ENCODE measurements around the gene AVEN. TPM values are rescaled to one million over a fixed set of nuclear protein-coding genes. Genes with fewer than 3 reads are reported as not detected.

Gene AVEN
- polyA plus RNA-seq, 1 donor, result 18.9 TPM

DNA sequence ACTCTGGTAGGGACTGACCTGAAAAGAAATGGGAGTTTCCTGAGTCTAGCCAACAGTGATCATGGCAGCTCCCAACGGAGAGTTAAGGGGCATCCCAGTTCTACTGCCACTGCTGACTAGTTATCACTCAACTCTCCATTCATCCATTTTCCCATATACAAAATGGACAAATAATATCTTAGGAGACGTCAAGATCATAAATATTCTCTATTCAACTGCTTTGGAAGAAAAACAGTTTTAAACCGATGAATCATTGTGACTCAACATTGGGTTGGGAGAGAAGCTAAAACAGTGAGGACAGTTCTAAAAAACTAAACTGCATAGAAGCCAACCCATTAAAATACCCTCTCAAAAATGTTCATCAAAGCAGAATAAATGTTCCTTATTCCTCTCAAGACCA, 128.3 kb downstream of the AVEN start:
- no peak for DNase-seq

- no peak for DNase-seq
Measured at GRCh38 chr15:33908406-33908805, 130.6 kb downstream of the AVEN start.

GRCh38 chr15:33907326-33907725, 131.7 kb downstream of the AVEN start:
- DNase-seq, result no peak

DNA sequence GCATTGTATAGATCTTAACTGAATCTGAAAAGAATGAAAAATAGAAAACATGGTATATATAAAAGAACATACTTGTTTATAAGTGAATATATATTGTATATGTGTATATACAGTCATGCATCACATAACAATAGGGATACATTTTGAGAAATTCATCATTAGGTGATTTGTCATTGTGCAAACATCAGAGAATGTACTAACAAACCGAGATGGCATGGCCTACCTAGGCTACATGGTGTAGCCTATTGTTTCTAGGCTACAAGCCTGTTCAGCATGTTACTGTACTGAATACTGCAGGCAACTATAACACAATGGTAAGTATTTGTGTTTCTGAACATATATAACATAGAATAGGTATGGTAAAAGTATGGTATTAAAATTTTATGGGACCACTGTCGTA, 135.3 kb downstream of the AVEN start:
- DNase-seq, result no peak

- DNase-seq, result no peak
Measured at GRCh38 chr15:33902043-33902442, 137.0 kb downstream of the AVEN start.

- DNase-seq, result no peak
Measured at GRCh38 chr15:33894193-33894592, 144.8 kb downstream of the AVEN start.

- DNase-seq, result no peak
Measured at GRCh38 chr15:33888176-33888575, 150.8 kb downstream of the AVEN start.

- DNase-seq, result no peak
Measured at GRCh38 chr15:33882921-33883320, 156.1 kb downstream of the AVEN start.

DNA sequence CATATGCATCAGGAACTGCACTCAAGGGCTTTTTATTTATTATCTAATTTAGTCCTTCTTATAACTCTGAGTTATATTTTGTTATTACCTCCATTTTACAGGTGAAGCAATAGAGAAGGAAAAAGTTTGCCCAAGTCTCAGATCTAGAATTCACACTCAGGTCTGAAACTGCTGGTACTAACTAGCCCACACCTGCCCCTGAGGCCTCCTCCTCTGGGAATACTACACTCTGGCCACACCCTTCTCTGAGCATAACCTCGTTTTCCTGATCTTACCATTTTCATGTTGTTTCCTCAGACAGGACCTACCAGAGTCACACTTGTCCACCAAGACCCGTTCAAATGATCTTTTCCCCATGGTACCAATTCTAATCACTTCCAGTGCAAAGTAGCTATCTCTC, 164.8 kb downstream of the AVEN start:
- DNase-seq, result no peak

- no peak for DNase-seq
Measured at GRCh38 chr15:33872416-33873106, 166.4 kb downstream of the AVEN start.

- no peak for DNase-seq
Measured at GRCh38 chr15:33871980-33872379, 167.0 kb downstream of the AVEN start.

GRCh38 chr15:33866101-33866737, 172.8 kb downstream of the AVEN start:
- DNase-seq, result no peak

- no peak for DNase-seq
Measured at GRCh38 chr15:33865416-33865815, 173.6 kb downstream of the AVEN start.

GRCh38 chr15:33864360-33865075, 174.5 kb downstream of the AVEN start:
- no peak for DNase-seq

DNA sequence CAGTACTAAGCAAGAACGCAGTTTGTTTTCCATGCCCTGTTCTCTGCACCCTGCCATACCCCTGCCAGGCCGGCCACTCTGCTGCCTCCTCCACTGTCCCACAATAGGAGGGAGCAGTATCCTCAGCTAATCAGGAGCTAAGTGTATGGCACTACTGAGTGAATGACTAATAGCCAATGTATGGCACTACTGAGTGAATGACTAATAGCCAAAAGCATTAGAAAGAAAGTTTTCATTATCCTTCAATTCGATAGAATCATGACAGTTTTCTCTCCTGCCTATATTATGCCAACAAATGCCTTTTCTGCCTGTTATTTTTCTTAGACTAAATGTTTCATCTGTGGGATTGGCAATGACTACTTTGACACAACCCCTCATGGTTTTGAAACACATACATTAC, 178.2 kb downstream of the AVEN start:
- no peak for DNase-seq

DNA sequence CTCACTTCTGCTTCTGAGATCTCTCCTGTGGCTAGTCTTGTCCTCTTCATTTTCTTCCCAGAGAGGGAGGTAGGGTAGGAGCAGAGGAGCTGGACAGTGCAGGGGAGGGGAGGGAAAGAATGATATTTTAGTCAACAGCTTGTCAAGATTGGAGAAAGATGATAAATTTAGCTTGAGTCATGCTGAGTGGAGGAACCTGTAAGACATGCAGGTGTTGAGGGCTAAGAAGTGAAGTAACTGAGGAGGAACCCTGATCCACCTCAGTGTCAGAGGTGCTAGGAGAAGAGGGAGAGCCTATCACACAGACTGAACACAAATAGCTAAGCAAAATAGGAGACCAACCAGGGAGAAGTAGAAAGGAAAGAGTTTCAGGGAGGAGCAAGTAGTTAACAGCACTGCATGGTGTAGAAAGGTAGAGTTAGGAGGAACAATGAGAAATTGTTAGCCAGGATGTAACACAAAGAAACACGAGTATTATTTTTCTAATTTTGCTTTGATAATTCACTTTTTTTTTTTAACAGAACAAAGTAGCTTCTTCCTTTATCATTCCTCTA, 178.9 kb downstream of the AVEN start:
- no peak for DNase-seq

DNA sequence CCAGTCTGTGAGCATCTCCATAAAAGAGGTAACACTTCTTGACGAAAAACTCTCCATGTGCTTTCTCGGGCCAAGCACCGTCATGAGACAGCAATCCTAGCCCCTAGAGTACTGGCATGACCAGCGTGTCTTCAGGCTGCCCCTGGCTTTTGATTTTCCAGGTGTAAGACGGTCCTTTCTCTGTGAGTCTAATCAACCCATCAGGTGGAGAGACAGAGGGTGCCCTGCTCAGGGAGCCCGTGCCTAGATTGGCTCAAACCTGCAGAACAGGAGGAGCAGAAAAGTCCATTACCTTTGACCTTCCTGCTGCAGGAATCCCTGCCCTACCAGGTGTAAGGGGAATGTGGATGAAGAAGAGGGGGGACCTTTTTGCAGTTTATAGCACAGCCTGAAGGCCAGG, 180.2 kb downstream of the AVEN start:
- no peak for DNase-seq

- no peak for DNase-seq
Measured at GRCh38 chr15:33857726-33858125, 181.3 kb downstream of the AVEN start.

DNA sequence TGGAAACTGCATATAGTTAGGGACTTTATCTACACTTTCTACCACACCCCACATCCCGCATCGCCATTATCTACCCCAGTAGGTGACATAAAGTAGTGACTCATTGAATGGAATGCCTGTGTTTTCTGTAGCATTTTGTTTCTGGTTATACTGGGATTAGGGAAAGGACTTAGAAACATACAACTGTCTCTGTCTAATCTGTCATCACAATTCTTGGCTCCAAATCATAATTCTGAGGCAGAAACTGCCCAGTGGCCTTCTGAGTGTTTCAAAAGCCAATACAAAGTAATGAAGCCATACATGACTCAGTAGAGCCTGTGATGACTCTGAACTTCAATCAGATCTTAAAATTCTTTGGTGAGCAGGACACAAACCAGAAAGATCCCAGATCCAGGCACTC, 186.4 kb downstream of the AVEN start:
- DNase-seq, result no peak

GRCh38 chr15:33852094-33852493, 186.9 kb downstream of the AVEN start:
- DNase-seq, result no peak

- DNase-seq, result no peak
Measured at GRCh38 chr15:33851079-33851478, 187.9 kb downstream of the AVEN start.

DNA sequence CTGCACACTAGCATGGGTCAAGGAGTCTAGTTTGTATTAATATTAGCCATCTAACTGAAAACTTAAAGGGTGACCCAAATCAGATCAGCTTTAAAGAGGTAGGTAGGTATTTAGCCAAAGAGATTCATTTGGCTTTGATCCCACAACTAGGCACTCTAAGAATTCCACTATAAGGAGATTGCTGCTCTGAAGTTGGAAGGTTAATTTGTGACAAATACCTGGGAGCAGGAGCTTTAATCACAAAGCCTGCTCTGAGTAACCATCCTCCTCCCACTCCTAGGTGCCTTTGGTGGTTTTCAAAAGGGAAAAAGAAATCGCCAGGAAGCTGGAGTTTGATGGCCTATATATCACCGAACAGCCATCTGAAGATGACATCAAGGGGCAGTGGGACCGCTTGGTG, 191.0 kb downstream of the AVEN start:
- DNase-seq, result no peak

GRCh38 chr15:33846862-33847261, 192.1 kb downstream of the AVEN start:
- DNase-seq, result no peak

DNA sequence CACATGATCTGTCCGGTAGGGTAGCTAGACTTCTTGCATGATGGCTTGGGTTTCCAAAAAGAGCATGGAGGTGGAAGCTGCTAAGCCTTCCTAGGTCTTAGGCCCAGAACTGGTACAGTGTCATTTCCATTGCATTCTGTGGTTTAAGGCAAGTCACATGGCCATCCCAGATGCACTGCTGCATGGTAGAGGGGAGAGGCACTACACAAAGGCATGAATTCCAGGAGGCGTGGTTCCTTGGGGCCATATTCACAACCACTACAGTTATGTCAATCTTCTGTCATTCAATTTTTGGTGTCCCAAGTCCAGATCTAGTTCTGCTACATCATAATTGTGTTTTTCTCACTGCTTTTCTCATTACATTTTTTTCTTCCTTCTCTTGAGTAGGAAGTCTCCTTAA, 192.9 kb downstream of the AVEN start:
- no peak for DNase-seq

Data from hindlimb muscle (tissue), 1 donor.